HG02759 (cell line): ENCODE measurements around the gene ACAA1.

ENCODE experiments used
- ATAC-seq: cut with Tn5 transposase; IDR thresholded peaks from one replicate; pipeline ENCODE4 v1.9.1; 2021; ENCODE audit warnings: mild to moderate bottlenecking, moderate library complexity; ENCODE audit not compliant: unreplicated experiment

The ACAA1 gene

DNA sequence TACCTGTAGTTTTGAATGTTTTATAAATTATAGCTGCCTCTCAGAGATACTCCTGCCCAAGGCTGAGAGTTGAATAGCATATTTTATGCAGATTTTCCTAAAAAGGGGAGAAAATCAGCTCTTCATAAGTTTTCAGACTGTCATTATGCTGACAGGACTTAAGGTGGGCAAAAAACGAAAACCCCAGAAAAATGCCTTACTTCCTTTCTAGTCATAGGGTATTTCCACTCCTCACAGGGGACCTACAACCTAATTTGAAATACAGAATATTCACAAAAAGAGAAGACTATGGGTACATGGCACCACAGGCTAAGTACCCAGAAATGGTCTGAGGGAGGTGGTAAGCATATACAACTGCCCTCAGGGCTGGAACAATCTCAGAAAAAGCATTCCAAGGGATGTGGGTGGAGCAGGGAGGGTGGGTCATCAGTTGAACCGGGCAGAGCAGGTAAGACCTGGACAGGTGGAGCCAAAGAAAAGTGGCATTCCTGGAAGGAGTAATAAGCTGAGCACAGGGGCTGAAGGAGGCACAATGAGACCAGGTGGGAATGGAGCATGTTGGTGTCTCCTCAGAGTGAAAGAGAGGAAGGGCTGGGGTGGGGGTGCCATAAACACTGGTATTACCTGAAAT lies 17.8 kb upstream of the ACAA1 start:
- no peak for ATAC-seq

DNA sequence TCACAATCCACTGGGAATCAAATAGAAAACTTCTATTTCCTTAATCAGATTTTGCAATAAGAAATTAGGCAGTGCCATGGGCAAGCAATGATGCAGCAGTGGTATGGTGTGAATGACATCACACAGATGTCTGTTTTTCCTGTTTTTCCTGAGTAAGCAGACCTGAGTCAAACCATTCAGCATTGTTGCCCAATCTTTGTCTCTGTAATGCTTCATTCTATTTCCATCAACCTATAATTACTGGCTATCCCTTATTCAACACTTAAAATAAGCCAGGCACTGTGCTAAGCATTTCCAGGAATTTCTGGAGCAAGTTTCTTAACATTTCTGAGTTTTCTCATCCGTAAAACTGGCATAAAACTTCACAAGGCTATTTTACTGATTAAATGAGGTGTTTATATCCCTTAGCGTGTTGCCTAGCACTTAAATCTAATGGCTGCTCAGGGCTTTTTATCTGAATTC lies 17.1 kb upstream of the ACAA1 start:
- ATAC-seq = no peak

DNA sequence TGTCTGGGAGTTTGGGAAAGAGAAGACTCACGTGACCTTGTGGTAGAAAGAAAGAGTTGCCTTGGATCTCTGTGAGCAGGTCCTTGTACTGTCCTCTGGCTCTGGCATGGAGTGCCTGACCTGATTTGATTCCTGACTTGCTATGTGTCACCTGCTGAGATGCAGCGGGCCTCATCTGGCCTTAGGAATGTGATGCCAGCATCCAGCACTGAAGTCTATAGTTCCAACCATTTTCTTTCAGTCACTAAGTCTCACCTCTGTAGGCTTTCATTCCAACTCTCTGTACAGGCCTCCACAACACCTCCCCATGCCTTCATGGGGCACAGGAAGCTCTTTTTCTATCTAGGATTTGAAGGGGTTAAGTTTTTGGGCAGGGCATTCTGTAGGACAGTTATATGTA lies 16.3 kb upstream of the ACAA1 start:
- ATAC-seq = no peak

GRCh38 chr3:38152609-38153008 lies 15.7 kb upstream of the ACAA1 start:
- no peak for ATAC-seq

DNA sequence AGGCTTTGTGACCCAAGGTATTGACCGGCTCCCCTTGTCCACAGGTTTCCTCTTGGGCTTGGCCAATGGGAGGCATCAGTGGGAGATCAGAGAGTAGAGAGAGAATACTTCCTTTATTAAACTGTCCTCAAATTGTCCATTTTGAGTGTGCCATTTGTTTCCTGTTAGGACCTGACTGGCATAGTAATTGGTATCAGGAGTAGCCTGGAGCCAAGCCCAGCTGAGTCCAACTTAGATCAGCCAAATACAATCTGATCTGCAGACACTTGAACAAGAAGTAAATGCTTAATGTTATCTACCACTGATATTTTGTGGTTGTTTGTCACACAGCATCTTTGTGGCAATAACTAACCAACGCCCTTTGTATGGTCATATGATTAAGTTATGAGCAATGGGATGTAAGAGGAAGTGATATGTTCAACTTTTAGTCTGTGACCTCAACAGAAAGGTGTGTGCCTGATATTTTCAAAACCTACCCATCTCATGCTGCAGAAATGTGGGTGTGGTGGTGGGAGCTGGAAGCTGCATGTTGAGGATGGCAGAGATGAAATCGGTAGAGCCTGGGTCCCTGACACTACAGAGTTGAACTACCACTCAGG lies 14.8 kb upstream of the ACAA1 start:
- no peak for ATAC-seq

- no peak for ATAC-seq
Measured at GRCh38 chr3:38150780-38151528, 14.0 kb upstream of the ACAA1 start.

DNA sequence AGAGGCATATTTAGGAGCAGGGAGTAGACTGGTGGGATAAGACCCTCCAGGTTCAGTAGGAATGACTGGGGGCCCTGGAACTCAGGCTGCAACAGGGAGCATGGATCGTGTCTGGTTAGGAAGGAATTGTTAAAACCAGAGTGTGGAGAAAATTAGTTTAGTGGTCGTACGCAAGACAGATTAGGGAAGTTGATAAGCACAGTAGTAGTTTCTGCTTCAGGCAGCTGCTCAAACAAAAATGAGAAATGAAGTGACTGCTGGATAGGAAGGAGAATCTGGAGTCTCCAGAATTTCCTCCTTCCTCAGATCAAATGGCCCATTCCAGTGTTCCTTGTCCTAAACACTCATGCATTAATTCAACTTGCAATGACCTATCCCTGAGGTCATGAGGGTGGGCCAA lies 12.8 kb upstream of the ACAA1 start:
- ATAC-seq = no peak

DNA sequence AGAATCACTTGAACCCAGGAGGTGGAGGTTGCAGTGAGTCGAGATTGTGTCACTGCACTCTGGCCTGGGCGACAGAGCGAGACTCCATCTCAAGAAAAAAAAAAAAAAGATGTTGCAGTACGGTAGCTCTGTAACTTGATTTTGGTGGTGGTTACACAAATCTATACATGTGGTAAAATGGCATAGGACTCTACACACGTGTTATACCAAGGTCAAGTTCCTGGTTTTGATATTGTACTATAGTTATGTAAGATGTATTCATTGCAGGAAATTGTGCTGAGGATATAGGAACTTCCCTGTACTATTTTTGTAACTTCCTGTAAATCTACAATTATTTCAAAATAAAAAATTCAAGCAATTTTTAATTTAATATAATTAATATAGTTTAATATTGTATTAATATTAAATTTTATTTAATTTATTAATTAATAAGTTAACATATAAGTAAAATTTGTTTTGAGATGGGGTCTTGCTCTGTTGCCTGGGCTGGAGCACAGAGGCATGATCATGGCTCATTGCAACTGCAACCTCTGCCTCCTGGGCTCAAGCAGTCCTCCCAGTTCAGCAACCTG lies 11.5 kb upstream of the ACAA1 start:
- no peak for ATAC-seq

- no peak for ATAC-seq
Measured at GRCh38 chr3:38147421-38147820, 10.5 kb upstream of the ACAA1 start.

GRCh38 chr3:38146504-38146903 lies 9.6 kb upstream of the ACAA1 start:
- ATAC-seq = no peak

DNA sequence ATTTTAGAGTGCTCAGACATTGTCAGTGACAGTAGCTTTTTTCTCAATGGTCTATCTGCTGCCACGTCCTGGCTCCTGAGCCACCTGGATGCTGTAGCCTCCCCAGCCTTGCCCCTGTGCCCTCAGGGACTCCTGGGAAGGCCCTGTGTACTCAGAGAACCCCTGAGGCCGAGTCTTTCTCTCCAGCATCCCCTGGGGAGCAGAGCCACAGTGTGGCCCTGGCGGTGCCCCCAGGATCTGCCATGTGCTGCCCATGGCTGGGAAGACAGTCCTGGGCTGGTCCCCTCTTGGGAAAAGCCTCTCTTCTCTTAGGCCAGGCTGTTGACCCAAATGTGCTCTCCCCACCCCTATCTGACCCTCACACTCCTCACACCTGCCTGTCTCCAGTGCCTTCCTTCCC lies 6.6 kb upstream of the ACAA1 start:
- no peak for ATAC-seq

DNA sequence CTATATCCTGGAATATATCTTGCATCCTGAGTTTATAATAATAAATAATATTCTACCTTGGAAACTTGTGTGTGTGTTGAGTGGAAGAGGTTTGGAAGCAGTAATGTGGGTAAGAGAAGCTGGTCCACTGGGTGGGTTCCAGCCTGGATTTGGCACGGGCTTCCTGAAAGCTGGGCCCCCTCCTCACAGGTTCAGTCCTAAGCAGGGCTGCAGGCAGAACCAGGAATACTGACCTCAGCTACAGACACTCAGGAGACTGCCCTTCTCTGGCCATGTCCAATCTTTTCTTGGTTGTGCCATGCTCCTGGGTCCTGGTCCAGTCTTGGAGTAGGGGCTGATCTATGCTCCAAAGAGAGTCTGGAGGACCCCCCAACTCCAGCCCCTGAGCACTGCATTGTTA lies 6.0 kb upstream of the ACAA1 start:
- ATAC-seq = no peak

GRCh38 chr3:38141952-38142273 lies 5.0 kb upstream of the ACAA1 start:
- no peak for ATAC-seq

GRCh38 chr3:38141173-38141951 lies 4.4 kb upstream of the ACAA1 start:
- no peak for ATAC-seq

GRCh38 chr3:38140326-38141172 lies 3.6 kb upstream of the ACAA1 start:
- no peak for ATAC-seq

GRCh38 chr3:38139652-38140051 lies 2.7 kb upstream of the ACAA1 start:
- no peak for ATAC-seq

DNA sequence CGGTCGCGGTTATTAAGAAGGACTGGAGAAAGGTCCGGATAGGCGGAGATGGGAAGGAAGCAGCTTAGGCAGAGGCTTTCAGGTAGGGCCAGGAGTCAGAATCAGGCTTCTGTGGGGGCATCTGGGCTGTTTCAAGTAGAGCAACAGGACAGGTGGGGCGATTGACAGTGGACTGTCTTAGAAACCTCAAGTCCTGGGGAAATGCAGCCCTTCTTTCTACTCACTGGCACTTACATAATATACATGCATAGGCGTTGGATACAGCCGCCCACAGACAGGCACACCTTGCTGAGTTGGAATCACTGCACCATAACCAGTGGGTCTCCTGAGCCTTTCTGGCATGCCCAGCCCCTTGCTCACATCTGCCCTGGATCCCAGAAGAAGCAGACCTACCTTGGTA lies 2.3 kb upstream of the ACAA1 start:
- ATAC-seq = no peak

GRCh38 chr3:38138349-38139190 lies 1.6 kb upstream of the ACAA1 start, which contains the start of gene MYD88:
Gene MYD88 (plus strand): TSS chr3:38138661. CDS start chr3:38138701, 40 bp downstream.
- peak; percentile 42 for ATAC-seq

- no peak for ATAC-seq
Measured at GRCh38 chr3:38137615-38138348, 855 bp upstream of the ACAA1 start.
